ENCODE measurements around the gene TCF4.
A peak's percentile ranks its signal among the peaks of the same experiment; 100 is the strongest.

The TCF4 gene

DNA sequence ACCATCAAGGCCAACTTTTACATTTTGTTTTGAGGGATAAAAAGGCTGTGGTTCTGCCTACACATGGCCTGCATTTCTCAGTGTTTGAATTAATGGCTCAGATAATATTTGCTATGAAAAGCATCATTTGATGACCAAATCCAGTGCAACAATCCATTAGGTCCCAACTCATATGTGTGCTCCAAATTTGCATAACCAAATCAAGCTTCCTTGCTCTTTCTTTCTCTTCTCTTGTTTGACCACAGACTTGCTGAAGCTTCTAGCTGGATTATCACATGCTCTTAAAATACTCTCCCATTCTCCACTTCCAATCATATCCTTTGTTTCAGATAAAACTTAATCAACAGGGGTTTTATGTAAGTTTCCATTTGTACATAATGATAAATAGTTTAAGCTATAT is 147.0 kb downstream of the TCF4 start:
- no peak for DNase-seq (ENCODE audit: low read depth in 2 of 2)

DNA sequence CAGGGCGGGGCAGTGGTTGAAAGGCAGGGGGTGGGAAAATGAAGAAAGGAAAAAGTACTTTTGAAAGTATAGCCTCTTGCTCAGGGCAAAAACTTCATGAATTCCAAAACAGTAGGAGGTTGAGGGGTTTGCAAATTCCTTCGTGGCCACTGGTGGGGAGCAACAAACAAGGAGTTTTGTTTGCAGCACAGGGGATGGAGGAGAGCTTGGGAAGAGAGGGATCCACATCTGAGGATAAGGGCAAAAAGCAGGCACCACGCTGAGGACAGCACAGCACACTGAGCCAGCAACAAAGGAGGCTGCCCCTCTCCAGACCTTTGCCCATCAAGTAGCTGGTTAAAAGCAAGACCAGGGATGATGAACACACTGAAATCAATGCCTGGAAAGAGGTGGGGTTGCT is 148.9 kb downstream of the TCF4 start:
- no peak for DNase-seq (ENCODE audit: low read depth in 2 of 2)

DNA sequence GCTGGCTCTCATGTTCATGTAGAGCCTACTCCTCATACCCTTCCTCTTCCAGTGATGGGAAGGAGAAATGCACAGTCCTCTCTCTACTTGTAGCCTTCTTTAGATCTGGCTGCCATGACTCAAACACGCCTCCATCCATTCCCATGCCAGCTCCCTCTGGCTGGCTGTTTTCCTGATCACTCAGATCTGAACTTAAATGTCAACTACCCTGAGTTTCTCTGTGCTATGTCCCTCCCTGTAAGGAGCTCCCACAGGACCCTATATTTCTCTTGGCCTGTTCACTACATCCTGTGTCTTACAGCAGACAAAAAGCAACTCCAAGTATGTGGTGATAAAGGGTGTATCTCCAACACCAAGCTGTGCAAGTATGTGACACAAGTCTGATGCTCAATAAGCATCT is 152.4 kb downstream of the TCF4 start:
- DNase-seq (ENCODE audit: low read depth in 2 of 2) = no peak

DNA sequence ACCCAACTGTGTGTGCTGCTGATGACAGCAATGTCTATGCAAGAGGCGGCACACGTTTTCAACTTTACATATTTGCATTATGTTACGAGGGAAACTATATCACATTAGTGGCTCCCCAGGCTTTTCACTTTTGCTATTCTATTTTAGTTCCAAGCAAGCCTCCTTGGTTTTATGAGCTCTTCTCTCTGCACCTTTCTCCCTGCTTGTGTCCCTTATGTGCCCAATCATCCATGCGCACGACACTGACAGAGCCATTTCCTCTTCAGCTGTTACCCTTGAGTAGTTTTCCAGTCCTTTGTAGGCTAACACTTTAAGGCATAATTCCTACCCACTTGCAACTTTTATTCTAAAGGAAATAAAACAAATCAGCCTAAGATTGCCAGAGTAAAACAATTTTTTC is 154.3 kb downstream of the TCF4 start:
- DNase-seq (ENCODE audit: low read depth in 2 of 2) = no peak

DNA sequence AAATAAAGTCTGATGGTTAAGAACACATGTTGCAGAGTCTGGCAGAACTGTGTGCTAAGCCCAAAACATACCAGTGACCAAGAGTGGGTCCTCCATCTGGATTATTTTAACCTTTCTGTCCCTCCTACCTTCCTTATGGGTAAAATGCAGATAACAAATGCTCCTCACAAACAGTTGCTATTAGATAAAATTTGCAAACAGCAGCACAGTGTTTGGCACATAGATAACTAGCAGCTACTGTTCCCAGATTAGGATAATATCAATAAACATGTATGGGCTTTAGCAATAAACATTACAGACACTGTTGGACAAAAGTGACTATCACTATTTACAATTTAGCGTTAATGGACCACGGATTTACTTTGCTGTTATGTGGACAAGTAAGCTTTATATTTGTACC is 154.9 kb downstream of the TCF4 start:
- DNase-seq (ENCODE audit: low read depth in 2 of 2) = no peak

DNA sequence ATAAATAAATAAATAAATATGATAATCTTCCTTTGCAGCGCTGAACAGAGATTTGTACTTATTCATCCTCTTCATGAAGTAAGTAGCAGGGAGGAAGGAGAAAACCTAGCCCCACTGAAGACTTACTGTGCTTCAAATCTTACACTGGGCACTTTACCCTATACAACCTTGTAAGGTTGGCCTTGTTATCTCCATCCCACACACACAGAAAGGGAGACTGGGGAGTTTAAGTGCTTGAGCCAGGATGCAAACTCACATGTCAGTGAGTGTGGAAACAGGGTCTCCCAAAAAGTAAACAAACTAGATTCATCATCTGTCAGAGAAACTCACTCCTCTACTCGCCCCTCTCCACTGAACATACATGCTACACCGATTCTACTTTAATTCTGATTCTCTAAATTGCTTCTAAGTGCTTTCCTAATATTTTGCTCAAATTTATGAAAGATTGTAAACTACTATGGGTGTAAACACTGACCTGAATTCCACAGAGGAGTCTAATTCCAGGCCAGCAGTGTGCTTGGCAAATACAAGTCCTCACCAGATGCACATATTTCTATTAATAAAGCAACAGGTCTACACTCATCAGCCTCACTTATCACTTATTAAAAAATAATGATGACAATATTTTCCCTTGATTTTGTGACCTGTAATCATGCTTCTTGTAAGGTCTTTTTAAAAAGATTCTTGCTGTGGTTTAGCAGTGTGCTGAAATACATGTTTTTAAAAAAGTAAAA is 155.5 kb downstream of the TCF4 start:
- DNase-seq (ENCODE audit: low read depth in 2 of 2) = no peak

DNA sequence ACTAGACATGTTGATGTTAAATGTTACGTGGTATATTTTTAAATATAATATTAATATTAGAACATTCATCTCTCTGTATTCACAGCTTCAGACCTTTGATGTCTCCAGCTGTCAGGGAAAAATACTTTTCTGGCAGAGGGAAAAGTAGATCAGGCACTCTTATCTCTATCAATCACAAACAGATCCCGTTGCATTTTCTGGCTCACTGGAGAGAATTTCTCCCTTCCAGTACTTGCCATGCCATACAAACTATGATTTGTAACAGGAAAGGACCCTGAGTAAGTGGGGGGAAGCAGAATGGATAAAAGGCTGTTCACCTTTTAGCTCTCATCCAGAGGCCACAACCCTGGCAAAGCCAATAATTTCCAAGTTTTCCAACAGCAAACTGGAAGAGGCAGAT is 158.0 kb downstream of the TCF4 start:
- no peak for DNase-seq (ENCODE audit: low read depth in 2 of 2)

DNA sequence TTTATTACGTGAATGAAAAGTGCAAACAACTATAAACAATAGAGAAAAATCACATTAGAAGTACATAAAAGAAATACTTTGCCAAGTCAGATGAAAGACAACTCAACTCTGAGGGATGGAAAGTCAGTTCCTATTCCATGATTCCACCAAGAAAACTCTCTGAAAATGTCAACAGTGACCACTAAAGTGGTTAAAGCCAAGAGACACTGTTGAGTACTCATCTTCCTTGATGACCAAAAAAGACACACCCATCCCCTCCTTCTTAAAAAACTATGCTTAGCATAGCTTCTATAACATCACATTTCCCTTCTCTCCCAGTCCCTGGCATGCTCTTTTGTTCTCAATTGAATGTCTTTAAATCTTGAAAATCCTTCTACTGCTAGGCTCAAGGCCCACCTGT is 160.0 kb downstream of the TCF4 start:
- no peak for DNase-seq (ENCODE audit: low read depth in 2 of 2)

DNA sequence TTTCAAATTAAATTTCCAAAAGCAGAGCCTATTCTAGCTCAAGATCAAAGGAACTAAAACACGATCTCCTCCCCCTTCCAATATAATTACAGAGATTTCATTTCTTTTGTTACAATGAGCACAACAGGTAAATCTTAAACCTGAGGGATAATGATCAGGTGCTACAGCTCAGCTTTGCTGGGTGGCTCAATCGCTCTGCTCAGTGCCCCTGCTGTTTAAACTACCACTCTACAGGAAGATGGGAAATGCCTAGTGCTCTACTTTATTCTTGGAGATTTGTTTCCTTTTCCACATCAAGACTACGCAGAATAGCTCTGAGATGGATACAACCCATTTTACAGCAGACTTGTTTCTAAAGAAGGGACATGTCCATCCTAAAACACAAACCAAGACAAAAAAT is 162.3 kb downstream of the TCF4 start:
- no peak for DNase-seq (ENCODE audit: low read depth in 2 of 2)

DNA sequence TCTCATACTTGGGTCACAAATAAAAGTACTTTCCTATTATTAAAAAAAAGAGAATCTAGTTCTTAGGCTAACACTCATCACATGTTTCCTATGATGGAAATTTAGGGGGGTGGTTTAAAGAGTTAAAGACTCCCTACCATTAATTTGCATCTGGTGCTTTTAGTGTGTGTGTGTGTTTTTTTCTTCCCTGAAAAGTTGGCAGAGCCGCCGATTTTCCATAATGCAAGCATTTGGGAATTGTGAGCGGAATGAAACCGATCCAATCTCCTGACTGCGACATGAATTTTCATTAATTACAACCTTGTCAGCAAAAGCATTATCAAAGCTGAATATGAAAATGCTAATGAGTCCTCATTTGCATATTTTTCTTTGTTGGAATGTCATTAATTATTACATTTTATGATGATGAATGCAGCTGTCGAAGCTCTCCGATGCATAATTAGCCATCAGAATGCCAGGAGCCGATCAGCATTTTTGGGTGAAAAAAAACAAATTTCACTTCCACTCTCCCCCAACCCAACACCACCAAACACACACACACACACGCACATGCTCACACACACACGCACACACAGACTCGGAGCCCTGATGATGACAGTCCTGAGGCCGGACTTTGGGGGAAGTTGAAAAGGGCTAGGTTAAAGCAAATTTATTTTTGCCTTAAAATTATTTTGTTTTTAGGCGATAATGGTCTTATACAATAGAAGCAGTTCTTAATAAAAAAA is 165.4 kb downstream of the TCF4 start:
- DNase-seq (ENCODE audit: low read depth in 2 of 2) = peak in 1 of 2 experiments; percentile 56

DNA sequence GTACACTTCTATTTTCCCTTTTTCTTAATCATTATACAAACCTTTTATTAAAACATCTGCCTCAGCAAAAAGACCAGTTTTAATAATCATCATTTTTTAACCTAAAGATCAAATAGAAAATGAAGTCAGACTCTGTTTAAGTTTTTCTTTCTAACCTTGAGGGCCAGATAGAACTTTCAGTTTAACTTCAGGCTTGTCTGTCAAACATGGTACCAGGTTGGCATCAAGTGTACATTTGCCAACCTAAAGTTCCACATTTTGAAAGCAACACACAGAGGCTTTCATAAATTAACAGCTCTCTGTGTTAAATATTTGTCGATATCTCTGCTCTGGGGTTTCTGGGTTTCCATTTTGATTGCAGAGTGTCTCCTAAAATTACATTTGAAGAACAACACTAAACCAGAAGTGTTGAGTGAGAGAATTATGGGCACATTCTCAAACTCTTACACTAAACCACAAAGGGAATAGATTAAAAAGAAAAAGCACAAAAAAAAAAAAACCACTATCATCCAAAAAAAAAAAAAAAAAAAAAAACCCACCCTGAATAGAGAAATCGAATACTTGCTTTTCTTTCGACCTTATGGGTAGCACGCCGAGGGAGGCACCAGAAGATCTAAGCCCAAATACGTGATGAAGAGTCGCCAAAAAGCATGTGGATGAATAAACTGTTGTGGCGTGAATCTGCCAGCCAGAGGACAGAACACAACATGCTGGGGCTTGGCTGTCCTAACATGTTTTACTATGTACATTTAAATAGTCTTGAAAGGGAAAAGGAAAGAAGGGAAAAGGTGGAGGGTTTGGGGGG is 166.2 kb downstream of the TCF4 start:
- DNase-seq (ENCODE audit: low read depth in 2 of 2) = peak; percentile 76 to 78

DNA sequence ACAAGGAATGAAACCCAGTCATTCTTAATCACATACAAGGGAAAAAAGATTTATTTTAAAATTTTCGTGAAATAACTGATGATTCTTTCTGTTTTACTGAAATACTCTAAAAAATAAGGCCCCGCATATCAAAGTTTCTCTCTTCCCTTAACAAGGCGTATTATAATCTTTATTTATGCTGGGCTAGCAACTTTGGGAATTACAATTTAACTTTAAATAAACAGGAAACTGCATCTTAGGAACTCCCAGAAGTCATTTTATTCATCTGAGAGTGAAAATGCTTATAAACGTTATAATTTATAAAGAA is 166.7 kb downstream of the TCF4 start:
- DNase-seq (ENCODE audit: low read depth in 2 of 2) = no peak

DNA sequence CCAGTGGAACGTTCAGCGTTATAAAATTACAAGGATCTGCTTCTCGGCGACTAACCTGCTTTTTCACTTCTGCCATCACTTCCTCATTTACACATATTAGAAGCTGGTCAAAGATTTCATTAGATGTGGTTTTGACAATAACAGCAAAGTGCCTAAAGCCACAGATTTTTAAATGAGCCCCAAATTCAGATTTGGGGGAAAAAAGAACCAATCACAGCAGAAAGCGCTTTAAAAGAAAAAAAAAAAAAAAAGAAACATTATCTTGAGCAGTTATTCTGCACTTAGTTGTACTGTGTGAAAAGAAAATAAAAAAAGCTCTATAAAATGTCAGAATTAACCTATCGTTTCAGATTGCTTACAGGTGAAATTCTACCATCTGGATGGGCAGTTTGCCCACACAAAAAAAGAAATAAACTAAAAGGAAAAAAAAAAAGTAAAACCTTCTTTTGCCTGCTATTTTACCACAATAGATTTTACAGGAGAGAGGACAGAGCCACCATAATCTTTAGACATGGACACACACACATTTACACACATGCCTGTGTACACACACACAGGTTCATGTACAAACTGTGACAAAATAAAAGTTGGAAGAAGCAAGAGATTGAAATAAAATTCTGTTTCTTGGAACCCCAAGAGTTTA is 167.2 kb downstream of the TCF4 start:
- no peak for DNase-seq (ENCODE audit: low read depth in 2 of 2)

DNA sequence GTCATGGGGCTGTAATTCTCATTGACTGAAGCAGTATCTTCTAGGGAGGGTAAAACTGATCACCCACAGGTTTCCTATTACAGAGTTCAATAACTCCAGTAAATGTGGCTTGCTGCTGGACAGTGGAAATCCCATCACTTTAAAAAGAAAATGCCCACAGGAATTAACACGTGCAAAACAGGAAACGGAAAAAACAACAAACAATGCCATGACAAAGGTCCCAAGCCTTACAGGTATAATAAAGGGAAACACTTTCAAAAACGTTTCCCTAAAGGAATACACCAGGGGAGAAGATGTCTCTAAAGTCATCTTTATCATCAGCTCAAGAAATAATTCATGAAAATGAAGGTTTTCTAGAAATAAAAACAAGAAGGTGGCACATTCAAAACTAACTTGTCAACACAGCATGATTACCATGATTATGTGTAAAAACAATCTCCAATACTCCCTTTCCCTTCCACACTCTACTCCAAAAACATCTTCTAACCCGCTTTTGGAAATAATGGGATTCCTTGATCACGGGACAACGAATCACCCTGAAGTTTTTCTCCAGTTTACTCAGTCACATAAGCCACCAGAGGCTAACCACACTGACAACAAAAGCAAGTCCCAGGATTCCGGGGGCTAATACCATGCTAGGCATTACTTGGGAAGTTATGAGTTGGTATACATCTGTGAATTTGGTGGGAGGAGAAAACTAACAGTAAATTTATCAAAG is 167.9 kb downstream of the TCF4 start:
- DNase-seq (ENCODE audit: low read depth in 2 of 2) = no peak

DNA sequence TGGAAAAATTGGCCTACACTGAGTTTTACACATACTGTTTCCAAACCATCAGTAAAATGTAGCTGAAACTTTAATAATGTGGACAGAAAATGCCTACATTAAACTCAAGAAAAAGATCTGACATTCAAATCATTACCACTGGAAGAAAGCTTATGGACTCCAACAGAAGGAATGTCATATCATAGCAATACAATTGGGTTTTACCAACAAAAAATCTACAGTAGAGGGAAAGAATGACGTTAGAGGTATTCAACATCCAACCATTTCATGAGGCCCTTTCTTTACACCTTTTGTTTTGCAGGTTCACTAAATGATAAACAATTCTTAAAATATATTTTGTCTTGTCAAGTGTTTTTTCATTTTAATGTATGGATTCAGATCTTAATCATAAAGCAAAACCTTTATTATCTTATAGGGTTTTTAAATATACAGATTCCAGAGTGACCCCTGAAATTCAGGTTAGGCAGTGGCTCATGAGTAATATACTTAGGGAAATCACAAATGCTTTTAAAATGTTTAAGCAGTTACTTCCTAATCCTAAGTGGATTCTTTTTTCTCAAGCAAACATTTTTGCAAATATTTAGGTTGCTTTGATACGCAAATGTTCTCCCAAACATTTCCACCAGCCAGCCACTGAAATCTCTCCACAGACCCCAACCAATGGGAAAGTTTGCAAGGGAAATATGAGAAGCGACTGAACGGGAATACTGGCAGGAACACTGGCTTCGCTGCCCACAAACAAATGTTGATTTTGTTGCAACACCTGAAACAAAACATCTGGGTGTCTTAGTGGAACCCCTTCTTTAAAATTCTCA is 168.7 kb downstream of the TCF4 start:
- DNase-seq (ENCODE audit: low read depth in 2 of 2) = no peak

DNA sequence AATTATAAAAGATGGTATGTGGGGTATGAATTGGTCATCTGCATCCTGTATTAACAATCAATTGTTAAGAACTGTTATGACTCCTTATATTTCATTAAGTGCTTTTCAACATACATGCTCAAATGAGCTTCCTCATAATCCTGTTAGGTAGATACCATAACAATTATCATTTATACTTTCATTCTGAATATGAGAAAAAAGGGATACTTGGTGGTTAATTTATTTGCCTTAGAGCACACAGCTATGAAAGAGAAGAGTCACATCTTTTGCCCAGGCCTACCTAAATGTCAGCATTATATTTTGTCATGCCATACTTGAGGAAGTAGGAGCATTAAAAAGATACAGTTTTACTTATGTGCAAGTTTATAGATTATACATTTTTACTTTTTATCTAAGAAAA is 169.6 kb downstream of the TCF4 start:
- no peak for DNase-seq (ENCODE audit: low read depth in 2 of 2)

DNA sequence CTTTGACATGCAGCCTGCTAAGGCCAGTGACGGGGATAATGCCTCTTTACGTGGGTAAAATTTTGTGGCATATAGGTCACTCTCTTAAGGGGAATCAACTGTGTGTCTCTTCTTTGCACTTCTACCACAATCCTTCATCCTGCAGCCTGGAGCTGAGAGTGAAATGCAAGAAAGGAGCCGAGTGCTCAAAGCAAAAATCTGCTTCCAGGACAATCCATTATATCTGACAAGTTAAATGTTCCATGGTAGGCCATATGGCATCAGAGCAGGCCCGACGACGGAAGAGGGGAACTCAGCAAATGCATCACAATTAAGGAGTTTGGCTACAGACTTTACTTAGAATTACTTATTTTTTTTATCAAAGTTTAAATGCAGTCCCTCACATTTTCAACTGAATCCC is 171.2 kb downstream of the TCF4 start:
- no peak for DNase-seq (ENCODE audit: low read depth in 2 of 2)

DNA sequence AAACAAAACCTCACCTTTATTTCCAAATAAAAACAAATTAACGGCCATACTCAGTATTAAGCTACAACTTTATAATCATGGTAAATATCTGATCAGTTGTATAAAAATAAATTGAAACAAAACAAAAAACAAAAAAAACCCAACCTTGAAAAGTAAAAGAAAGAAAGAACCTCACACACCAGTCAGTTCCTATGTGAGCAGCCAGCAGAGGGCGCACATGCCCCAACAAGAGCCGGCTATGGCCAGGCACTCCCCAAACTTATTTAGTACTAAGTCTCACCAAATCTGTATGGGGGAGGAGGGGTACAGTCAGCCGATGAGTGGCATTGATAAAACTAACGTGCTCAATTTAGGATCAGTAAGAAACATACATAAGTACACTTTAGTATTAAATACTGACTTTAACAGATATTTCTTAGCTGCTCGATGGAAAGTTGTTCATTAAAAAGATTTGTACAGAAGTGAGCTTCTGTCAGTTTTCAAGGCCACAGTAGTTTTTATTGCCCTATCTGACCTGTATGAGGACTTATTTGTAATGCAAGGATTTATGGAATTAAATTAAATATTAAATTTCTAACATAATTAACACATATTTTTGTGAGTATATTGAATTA is 172.6 kb downstream of the TCF4 start:
- peak in 1 of 2 experiments; percentile 65 for DNase-seq (ENCODE audit: low read depth in 2 of 2)

DNA sequence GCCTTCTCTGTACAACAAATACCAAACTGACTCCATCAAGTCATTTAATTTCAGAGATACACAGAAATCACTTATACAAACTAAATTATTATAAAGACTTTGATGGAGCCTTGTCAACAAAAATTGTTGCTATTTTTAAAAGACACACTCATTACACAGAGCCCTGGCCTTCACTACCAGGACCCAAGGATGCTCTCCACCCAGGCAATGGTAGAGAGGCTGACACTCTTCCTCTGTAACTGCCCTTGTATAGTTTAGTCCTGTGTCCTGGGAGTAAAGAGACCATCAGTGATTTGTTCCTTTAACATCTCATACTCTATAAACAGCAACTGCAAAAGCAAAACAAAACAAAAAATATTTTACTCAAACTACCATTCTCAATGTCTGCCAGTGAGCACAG is 173.5 kb downstream of the TCF4 start:
- no peak for DNase-seq (ENCODE audit: low read depth in 2 of 2)

DNA sequence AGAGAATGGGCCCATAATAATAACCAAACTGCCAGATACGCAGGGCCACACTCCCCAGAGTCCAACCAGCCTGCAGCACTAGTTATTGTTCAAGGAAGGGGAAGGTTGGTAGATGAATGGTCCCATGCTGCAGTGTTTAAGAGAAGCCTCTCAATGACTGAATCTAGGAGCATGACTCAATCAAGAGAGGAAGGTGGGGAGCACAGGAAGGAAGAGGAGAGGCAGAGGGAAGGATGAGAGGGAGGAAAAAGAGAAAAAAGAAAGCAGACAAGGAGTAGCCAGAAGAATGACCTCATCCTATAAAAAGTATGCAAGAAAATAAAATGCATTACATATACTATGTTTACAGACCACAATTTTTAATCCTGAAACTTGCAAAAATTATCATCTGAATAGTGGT is 174.5 kb downstream of the TCF4 start:
- no peak for DNase-seq (ENCODE audit: low read depth in 2 of 2)
